ENCODE data around the gene MIPOL1.

GRCh38 chr14:37194698-37195097 lies 3.0 kb upstream of the MIPOL1 start:
- TF ChIP-seq POLR2A (IDR thresholded peaks at IDR 0.05) = no peak
- TF ChIP-seq CTCF (IDR thresholded peaks at IDR 0.05 in 8 of 11, conservative IDR thresholded peaks at IDR 0.05 in 3 of 11) = no peak
- TF ChIP-seq POLR2AphosphoS5 (IDR thresholded peaks at IDR 0.05) = no peak
